Activated CD8-positive, alpha-beta memory T cell treated with anti-CD3 and anti-CD28 coated beads for 24 hours (primary cell): Measurements from ENCODE around the gene ABCA9.
"Not testable (repeated sequence)": the region's sequence is repeated elsewhere in the genome, so short reads cannot be mapped to it uniquely, and the experiment has no call there.

Experiments
- DNase-seq: peaks from one replicate; pipeline ENCODE4 v3.0.0-alpha.2; 2020

Gene ABCA9

GRCh38 chr17:68944435-68945035, 116.2 kb downstream of the ABCA9 start:
- no peak for DNase-seq

GRCh38 chr17:68943812-68944182, 116.9 kb downstream of the ABCA9 start:
- not testable (repeated sequence) for DNase-seq

- DNase-seq = no peak
These were observed 117.5 kb downstream of the ABCA9 start for GRCh38 chr17:68943123-68943811.

- DNase-seq = no peak
These were observed 118.3 kb downstream of the ABCA9 start for GRCh38 chr17:68942389-68942788.

- no peak for DNase-seq
These were observed 119.0 kb downstream of the ABCA9 start for GRCh38 chr17:68941761-68942160.

GRCh38 chr17:68939195-68939594, 121.5 kb downstream of the ABCA9 start:
- DNase-seq = no peak

GRCh38 chr17:68937890-68938514, 122.7 kb downstream of the ABCA9 start:
- DNase-seq = no peak

GRCh38 chr17:68927516-68927915, 133.2 kb downstream of the ABCA9 start:
- no peak for DNase-seq

- no peak for DNase-seq
These were observed 135.7 kb downstream of the ABCA9 start for GRCh38 chr17:68924793-68925720.
